Measurements from ENCODE around the gene APBA2.

Gene APBA2

DNA sequence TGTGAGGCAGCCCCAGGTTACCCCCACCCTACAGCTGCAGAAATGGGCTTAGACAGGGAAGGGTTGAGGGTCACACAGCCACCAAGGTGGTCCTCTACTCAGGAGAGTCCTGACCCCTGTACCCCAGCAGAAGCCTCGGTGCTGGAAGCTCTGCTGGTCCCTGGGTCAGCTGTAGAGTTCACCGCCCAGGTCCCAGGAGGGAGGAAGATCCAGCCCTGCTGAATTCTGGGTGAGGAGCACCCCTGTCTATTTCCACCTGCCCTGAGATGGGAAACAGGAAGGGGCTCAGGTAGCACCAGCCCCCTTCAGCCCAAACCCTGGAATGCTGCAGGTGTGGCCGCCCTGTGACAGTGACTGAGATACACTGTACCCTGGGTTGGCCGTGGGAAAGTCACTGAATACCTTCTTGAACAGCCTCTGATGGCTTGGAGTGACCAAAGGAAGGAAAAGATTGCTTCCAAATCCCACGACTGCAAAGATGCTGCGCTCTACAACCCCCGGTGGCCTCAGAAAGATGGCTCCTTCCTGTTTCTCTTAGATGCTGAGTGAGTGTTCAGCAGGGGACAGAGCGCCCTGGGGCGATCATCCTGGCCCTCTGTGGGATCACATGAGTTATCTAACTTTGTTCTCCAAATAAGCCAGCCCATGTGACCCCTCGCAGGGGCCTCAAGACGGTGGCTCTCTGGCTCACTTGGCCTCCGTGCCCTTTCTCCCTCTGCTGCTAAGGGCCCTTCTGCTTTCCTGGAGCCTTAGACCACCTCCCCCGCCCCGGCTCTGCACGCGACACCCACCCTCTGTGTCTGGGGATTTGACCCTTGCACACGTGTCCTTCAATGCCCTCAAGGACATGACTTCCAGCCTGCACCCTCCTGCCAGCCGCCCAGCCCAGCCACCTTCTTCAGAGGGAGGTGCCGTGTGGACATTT lies 242.0 kb downstream of the APBA2 start:
- DNase-seq = no peak

DNA sequence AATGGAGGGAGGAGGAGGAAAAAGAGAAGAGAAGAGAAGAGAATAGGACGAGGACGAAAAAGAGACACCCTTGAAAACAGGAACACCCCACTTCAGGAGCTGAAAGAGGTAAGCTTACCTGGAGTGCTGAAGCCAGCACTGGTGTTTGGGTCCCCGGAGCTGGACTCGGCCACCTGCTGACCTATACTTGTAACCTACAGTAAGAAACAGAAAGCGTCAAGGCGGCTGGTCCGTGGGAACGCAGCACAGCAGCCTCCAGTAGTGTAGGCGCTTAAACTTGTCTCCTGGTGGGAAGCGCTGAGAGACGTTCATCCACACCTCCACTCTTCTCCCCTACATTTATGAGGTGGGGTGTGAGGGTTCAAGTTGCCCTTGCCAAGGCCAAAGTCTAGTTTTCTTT lies 242.9 kb downstream of the APBA2 start:
- DNase-seq = no peak

DNA sequence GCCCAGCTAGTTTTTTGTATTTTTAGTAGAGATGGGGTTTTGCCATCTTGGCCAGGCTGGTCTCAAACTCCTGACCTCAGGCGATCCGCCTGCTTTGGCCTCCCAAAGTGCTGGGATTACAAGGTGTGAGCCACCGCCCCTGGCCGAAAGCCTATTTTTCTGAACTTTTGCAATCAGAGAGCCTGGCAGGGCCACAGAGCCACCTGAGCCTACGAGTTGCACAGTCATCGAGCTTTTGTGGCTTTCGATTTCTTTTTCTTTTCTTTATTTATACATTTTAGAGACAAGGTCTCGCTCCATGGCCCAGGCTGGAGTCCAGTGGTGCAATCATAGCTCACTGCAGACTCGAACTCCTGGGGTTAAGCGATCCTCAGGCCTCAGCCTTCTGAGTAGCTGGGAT lies 243.4 kb downstream of the APBA2 start:
- DNase-seq = no peak

DNA sequence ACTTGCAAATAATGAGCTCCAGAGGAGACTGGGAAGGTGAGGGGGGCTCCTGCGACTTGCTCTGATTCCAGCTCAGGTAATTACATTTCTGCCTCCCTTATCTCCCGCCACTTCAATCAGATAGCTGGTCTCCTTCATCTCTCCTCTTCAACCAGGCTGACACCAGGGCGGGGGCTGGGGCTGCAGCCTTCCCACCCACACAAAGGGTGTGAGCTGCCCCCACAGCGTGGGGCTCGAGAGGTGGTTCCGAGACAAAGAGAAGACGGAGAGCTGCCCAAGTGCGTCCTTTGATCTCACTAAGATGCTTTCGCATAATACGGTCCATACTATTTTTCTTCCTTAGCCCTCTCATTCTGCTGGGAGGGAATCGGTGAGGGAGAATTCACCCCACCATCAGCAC lies 244.2 kb downstream of the APBA2 start:
- DNase-seq = no peak

DNA sequence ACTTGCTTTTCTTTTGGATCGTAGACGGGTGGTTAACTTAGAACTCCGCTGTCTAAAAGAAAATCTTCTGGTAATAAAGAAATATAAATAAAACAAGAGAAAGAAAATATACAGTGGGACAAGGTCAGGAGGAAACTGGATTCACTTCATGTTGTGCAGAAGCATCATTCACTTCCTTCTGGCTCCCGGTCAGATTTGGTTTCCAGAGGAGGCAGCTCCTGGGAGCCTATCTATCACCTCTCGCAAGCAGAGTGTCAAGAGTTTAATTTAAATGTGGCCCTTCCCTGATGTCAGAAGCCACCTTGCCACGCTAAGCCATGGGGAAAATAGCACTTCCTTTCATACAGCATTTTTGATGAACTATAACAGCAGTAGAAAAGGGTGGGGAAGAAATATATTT lies 244.7 kb downstream of the APBA2 start:
- DNase-seq = no peak

DNA sequence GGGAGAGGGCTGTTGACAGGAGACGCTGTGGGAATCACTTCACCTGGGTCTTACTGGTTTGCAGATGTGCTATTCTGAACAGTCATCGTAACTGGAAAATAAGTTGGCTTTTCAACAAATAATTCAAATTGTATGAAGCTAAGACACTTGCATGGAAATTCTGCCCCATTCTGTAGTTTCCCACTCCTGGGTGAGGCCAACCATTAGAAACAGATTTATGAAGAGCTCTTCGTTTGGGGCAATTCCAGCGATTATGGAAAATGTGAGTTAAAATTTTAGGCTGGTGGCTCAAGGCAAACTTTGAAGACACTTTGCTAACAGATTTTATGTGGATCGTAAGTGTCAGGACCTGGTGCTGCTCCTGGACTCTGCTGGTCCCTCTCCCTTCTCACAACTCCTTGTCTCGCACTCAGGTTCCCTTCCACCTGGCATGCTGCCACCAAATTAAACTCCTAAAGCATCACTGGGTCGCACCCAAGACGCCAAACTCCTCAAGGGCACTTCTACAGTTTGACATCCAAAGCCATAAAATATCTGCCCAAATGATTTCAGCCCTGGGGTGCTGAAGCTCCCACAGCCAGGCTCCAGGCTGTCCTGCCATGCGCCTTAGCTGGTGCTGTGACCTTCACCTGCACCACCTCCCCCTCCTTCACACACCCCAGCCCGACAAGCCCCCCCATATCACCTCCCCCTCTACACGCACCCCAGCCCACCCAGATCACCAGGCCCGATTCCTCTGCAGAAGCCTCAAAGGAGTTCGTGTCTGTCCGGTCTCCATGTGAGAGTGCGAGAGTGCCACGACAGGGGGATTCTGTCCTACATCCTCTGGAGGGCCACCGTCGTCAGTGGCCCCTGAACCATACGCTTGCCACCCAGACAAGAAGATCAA lies 245.4 kb downstream of the APBA2 start:
- DNase-seq = no peak

DNA sequence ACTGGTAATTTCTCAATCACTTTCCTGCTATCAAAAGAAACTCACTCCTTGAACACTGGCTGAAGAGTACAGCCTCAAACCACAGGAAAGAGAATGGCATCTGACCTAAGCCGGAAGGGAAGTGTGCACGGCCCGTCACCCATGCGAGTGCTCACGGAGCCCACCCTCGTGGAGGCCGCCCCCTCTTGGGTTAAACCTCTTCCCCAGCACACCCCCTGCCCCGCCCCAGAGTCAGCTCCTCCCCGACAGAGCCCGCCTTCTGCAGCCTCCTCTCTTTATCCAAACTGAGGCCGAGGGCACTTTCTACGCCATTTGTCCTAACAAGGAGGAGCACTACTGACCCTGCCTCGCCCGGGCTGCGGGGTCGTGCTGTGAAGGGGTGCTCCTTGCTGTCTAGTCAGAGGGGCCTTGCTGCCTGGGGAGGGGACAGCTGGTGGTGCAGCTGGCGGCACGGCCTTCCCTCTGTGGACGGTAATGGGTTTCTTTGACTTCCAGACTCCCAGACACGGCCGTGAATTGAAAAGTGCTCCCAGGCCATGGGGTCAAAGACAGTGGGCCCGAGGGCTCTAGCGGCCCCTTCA lies 246.2 kb downstream of the APBA2 start:
- no peak for DNase-seq

DNA sequence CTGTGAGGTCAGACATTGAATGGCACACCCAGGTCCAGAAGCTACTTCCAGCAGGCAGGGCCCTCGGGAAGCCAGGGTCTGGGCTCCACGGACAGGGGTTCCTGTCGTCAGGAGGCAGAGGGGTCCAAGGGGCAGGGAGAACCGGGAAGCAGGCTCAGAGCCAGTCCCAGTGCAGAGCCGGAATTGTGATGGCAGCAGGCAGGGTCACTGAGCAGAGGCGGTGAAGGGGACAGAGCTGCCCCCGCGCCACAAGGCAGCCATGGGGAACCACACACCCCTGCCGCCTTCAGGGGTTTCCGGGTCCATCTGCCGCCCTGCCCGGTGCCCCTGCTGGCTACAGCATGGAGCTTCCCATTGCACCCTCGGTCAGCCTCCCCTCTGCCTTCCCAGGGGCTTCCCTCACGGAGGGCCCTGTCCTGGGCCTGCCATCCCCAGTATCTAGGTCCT lies 247.0 kb downstream of the APBA2 start:
- no peak for DNase-seq

DNA sequence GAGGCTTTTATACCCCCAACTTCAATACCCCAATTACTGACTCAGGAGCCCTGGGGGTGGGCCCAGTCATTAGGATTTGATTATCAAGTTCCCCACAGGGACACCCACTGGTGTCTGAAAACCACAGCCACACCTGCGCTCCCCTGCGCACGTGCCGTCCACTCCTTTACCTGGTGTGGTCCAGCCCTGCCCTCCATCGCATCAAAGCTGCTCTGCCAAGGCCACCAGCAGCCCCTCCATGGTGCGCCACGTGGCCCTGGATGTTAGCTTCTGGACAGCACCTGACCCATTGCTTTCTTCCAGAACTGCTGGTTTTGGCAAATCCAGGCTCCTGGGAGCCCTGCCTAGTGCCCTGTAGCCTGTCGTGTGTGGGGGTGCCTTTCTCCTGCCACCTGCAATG lies 247.5 kb downstream of the APBA2 start:
- no peak for DNase-seq

DNA sequence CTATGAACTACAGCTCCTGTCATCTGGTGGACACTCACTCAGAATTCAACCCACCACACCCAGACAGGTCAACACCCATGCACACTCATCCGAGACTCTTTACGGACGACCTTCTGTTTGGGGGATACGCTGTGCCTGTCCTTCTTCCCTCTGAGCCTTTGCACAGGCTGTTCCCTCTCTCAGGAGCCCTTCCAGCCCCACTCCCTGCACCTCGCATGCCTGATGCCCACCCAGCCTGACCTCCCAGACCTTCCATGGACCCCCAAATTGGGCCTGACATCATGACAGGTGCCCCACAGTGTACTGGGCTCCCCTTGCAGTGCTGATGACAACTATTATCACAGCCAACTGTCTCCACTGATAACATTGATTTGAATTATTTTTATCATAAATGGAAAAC lies 248.0 kb downstream of the APBA2 start:
- DNase-seq = no peak

DNA sequence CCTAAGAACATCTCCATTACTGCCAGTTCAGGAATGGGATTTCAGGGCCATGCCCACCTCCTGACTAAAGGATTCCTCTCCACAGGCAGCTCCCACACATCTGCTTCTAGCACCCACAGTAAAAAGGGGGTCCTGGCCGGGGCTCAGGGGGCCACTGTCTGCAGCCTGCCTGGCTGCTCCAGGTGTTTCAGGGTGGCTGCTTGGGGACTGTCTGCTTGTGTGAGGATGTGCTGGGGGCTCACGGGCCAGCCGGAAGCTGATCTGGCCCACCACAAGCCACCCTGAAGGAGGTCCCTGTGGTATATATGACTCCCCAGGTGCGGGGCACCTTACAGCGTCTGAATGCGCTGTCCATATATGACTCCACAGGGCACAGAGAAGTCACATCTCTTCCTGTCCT lies 248.5 kb downstream of the APBA2 start:
- no peak for DNase-seq

DNA sequence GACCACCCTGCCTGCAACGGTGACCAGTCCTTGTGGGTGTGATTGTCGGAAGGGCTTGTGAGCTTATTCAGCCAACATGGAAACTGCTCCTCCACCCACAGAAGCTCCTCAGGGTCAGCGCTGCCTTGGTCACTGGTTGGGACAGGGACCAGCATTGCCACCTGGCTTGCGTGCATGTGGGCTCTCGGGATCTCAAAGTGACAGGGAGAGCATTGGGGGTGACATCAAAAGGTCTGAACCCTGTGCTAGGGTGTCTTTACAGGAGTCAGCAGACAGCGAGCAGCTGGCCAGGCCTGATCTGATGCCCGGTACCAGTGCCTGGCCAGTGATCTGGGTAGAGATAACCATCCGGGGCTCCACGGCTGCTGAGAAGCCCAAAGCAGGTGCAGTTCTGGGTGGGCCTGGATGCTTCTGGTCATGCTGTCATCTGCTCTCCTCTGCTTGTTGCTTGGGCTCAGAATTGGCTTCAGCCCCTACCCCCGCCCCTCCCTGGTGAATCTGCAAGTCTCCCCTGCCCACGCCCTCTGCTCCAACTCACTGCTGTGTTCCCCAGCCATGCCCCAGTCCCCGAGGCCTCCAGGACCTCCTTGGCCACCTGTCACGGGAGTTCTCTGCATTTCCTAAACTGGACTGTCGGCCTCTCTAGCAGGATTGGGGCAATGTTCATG lies 249.0 kb downstream of the APBA2 start:
- DNase-seq = no peak

DNA sequence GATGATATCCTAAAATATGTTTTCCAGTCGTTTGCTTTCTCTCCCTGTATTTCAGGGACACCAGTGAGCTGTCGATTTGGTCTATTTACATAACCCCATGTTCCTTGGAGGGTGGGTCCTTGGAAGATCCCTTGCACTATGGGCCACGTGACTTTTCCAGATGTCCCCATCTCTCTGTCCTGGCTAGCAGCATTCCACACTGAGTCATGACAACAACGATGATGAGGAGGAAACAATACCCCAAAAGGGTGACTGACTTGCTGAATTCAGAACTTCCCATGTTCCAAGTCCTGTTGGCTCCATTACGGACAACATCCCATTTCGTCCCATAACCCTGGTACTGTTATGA lies 249.5 kb downstream of the APBA2 start:
- no peak for DNase-seq

DNA sequence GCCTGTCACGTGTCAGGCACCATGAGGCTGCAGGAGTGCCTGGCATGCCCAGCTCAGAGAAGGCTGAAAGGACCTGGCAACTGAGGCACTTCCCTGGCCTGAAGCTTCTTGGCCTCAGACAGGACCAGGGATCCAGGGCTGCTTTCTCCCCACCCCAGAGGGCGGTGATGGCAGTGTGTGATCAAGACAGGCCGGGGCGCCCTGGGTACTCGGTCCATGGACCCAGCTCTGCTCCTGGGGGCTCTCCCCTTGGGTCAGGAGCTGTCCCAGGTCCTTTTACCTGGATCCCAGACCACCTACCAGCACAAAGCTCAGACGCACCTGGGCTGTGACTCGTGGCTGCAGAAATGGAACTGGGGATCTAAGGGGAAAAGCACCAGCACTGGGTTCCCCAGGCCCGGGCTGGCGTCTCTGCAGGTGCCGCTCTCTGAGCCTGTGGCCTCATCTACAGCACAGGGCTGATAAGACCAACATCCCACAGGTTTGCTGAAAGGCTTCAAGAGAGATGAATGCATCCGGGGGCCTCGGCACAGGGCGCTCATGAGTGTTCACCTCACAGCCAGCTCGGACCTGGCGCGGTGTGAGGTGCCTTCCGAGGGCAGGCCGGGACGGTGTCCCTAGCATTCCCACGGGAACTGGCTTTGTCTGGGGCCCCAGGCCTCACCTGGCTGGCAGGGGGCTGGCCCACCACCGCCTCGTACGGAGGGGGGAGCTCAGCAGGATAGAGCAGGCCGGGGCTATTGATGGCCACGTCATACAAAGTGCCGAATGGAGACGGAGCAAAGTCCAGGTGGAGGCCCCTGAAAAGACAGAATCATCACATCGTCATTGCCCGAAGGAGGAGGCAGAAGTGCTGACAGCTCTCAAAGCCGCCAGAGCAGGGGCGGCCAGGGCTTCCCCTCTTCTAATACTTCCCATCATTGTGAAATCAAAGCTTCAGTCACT lies 250.2 kb downstream of the APBA2 start:
- no peak for DNase-seq

DNA sequence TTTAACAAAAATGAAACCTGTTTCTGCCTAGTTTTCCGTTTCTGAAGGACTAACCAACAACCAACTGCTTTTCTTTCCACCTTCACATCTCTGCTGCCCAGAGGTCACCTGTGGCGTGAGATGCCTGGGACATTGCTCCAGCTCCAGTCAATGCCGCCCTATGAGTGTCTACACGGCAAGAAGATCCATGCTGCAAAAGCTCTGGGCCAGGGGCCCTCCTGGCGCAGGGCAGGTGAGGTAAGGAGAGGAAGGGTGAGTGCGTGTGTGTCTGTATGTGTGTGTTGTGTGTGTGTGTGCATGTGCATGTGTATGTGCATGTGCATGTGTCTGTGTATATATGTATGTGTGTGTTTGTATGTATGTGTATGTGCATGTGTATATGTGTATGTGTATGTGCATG lies 252.5 kb downstream of the APBA2 start:
- DNase-seq = no peak

DNA sequence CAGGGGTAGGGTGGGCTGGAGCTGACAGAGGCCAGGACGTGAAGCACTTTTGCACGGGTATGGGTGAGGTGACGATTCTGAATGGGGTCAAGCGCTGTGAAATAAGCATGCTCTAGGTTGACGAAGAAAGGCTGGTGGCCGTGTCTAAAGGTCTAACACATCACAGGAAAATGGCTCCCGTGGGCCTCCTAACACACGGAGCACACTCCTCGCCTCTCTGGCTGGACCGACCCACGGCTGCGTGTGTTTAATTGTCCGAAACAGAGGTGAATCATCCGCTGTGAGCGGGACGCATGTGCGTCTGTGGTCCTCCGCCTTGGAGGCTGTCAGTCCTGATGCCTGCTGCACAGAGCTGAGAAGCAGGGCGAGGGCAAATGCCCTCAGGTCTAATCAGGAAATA lies 253.3 kb downstream of the APBA2 start:
- DNase-seq = no peak

DNA sequence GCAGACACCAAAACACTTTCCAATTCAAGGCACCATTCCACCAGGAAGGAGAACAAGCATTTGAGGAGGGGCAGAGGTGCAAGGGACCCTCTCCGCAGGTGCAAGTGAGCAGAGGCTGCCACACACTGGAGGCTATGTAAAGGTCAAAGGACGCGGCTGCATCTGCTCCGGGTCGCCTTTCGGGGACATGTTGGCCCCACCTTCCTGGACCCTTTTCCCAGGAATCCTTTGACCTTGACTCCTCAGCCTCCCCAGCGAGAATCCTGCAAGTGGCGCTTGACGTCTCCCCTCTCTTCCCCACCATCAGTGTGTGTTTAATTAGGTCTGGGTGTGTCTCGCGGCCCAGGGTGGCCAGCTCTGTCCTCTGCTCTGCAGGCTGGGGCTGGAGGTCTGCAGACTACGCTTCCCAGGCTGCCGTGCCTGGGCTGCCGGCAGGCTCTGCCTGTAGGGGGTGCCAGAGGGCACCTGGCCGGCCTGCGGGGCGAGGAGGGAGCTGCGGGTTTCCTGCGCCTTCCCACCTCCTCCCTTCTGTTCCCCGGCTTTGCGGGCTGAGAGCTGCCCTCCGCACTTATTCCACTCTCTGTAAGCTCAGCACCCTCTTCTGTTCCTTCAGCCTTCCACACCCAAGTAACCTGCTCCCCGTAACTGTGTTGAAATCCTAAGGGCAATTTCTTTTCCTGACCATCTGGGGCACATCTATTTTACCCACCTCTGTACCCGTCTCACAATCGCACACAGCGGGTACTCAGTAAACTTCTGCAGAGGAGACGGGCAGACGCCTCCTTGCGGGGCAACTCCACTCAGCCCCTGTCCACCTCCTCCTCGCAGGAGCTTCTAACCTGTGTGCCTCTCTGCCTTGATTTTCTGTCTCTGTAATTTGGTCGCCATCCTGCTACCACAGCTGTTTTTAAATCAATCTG lies 254.0 kb downstream of the APBA2 start:
- DNase-seq = no peak

DNA sequence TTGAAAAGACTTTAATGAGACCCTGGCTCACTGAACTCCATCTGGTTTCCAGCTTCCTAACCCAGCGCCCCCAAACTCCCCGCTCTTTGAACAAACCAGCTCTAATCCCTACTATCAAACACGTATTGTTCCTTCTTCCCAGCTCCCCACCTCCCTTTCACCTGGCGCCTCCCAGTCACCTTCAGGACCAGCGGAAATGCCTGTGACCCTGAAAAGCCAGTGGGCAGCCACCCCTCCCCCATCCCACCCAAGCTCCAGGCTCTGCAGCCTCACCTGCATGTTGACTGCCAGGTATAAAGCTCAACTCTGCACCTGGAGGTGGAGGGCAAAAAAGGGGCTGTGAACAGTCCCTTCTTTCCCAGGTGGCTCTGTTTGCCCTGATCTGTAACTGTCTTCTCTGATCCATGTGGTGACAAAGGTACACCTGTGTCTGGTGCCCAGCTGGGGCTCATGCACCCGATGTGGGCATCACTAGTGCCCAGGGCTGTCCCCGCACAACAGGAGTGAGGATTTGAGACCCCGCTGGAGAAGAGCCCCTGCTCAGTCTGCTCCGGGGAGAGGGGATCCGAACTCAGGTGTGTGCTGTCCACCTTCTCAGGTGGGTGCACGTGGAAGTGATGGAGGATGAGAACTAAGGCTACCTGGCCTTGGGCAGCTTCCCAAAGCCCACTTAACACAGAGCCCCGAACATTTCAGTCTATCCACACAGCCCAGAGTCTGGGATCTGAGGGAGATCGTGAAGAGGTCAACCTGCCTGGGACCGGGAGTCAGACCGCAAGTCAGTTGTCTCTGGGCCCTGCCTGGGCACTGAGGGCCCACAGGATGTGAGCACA lies 254.9 kb downstream of the APBA2 start:
- DNase-seq = no peak

DNA sequence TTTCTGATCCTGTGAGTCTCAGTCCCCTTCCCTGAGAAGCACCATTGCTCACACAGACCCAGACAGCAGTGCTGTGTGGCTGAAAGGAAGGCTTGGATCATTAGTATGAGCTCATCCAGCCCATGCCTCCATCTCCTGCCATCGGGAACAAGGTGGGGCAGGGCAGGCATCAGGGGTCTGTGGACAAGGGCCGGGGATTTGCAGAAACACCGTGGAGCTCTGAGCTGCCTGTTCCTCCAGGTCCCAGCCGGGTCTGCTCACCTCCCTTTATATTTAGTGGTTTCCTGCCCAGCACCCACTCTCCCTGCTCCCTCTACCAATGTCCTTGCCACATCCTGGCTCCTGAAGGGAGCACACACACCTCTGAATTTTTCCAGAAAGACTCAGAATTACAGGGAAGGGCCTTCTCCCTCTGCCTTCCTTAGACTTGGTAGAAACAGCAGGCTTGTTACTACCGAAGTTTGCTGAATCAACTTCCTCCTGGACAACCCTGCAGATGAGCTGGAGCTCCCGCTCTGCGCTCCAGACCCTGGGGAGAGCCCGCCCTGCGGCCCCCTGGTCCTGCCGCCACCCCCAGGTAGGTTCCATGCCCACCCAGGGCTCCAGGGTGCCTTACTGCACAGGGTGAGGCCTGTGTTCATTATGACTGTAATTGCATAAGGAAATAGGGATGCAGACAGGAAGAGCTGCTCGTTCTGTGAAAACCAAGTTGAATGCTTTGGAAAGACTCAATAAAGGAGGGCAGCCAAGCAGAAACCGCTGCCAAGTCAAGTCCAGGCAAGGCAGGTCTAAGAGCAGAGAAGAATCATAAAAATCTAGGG lies 255.7 kb downstream of the APBA2 start:
- DNase-seq = no peak
